HG02798 (cell line): ENCODE measurements around the gene PAAF1.
"Not testable (repeated sequence)": the region's sequence is repeated elsewhere in the genome, so short reads cannot be mapped to it uniquely, and the experiment has no call there.

Experiments used
- ATAC-seq: cut with Tn5 transposase; IDR thresholded peaks from one replicate; pipeline ENCODE4 v1.9.1; 2021; ENCODE audit warnings: mild to moderate bottlenecking; ENCODE audit not compliant: unreplicated experiment, poor library complexity

PAAF1 gene

DNA sequence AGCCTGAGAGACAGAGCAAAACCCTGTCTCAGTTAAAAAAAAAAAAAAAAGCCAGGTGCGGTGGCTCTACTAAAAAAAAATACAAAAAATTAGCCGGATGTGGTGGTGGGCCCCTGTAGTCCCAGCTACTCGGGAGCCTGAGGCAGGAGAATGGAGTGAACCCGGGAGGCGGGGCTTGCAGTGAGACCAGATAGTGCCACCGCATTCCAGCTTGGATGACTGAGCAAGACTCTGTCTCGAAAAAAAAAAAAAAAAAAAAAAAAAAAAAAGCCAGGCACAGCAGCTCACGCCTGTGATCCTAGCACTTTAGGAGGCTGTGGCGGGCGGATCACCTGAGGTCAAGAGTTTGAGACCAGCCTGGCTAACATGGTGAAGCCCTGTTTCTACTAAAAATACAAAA lies 3.6 kb downstream of the PAAF1 start:
- ATAC-seq: not testable (repeated sequence)

DNA sequence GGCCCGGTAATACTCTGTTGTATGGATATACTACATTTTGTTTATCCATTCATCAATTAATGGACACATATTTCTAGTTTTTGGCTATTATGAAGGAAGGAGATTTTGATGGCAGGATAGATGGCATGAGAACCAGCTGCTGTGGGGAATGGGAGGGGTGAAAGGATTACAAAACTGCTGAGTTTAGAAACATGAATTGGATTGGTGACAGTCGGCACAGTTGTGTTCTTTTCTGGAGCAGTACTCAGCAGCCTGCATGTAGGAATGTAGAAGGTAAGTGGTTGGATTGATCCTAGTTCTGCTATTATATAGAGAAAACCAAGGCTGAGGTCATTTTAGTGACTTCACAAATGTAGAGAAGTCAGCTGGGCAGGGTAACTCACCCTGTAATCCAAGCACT lies 7.1 kb downstream of the PAAF1 start:
- no peak for ATAC-seq

DNA sequence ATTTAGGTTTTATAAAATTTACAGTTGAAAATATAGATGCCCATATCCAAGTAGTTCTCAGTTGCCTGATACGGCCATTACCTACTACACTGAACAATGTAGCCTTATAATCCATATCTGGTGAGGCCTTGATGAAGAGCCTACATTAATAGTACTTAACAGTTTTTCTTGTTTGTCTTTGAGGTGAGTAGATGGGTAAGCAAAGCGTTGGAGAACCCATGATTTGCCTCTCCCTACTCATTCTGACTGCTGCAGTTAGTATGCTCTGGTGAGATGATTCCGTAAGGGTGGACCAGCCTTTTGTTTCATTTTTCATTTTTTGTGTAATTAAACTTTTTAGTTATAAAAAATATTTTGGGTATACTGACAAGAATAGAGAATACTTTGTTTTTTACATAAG lies 11.4 kb downstream of the PAAF1 start:
- no peak for ATAC-seq

DNA sequence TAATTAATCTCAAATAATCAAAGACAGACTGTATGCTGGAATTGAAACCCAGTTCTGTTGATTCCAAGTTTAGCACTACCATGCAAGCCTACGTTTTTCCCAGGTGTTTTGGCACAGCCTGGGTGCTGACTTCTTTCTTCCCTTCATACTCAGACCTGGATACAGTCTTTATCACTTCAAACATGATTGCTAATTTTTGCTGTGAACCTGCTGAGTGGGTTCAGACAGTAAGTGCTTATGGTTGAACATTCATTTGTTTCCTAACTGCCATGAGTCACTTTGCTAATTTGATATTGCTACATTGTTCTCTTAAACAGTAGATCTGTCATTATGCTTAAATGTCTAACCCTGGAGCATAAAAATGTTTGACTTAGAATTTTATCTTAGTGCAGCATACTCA lies 12.2 kb downstream of the PAAF1 start:
- no peak for ATAC-seq

DNA sequence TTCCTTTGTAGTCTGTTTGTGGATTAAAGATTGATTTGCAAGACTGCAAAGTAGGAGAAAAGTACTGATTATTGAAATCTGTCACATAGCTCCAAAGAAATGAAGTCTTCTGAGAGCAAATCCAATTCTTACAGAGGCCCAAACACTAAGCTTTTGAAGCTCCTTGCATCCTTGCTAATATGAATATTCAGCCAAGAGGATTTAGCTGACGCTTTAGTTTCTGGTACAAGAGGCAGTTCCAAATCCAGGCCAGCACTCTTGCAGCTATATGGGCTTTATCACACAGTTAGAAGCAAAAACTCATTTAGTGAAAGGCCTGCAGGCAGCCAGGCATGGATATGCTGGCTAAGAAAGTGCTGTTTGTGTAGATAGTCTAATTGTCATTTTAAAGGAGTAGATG lies 12.7 kb downstream of the PAAF1 start:
- ATAC-seq: no peak

DNA sequence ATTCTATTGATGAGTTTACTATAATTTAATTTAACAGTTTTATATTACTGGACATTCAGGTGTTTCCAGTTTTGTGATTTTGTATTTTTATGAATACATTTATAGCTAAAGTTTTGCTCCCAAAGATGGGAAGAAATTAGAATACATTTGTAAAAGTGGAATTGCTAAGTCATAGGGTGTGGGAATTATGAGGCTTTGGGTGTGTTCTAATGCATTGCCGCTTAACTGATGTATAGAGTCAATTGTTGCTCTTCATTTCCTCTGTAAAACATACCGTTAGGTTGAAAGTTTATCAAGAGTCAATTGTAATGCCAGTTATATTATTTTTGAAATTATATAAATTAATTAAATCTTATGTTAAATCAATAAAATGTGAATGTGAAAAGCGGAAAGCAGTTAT lies 16.2 kb downstream of the PAAF1 start:
- no peak for ATAC-seq

DNA sequence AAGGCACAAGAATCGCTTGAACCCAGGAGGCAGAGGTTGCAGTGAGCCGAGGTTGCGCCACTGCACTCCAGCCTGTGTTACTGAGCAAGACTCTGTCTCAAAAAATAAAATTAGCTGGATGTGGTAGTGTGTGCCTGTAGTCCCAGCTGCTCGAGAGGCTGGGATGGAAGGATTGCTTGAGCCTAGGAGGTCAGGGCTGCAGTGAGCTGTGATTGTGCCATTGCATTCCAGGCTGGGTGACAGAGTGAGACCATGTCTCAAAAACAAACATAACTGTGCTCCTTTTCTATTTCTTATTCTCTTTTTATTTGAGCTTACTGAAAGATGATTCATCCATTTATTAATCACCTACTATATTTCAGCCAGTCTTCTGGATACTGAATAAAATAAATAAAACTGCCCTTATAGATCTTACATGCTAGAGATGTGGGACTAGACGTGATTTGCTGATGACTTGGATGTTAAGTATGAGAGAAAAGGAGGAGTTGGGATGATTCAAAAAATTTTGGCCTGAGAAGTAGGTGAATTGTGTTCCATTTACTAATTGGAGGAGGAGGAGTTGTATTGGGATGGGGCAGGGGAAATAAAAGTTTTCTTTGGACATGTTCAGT lies 18.0 kb downstream of the PAAF1 start:
- ATAC-seq: no peak

DNA sequence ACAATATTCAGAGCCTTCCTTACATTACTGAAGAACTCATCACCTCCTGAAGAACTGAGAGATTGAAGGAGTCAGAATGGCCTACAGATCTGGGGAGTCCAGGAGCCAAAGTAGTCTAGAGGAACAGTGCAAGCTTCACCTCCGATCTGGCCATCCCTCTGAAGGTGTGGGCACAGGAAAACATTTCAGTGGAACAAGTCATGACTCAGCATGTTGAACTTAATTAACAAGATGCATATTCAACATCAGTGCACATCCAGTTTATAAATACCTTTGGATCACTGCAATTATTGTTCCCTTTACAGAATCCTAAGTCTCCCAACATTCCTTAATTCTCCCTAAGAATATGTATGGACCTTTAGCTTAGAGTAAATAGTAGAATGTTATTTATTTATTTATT lies 25.5 kb downstream of the PAAF1 start:
- no peak for ATAC-seq

DNA sequence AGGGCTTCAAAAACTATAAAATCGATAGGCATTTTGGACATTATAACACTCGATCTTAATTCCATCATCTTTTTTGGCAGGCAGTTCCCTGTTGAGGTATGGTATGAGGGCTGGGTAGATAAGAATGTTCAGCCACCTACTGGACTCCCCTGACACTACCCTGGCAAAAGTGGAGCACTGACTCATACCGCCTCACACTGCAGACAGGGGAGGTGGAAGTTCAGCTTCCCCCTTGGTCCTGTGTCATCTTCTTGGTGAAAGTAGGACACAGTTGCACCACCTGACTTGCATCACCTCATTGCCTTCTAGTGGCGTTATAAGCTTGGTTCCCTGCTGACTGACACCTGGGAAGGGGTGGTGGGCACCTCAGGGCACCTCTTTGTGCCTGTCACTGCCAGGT lies 30.4 kb downstream of the PAAF1 start:
- no peak for ATAC-seq

DNA sequence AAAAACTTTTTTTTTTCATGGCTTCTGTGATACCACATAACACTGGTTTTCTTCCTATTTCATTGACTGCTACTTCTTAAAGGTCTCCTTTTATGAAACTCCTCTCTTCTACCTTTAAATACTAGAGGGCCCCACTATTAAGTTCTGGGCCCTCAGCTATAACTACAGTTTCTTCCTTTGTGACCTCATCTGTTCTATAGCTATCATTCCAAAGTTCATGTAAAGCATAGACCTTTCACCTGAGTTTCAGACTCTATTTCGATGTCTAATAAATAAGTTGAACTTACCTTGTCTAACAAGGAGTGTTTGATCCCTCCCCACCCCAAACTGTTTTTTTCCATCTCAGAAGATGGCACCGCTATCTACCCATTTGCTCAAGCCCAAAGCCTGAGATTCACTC lies 35.2 kb downstream of the PAAF1 start:
- no peak for ATAC-seq

DNA sequence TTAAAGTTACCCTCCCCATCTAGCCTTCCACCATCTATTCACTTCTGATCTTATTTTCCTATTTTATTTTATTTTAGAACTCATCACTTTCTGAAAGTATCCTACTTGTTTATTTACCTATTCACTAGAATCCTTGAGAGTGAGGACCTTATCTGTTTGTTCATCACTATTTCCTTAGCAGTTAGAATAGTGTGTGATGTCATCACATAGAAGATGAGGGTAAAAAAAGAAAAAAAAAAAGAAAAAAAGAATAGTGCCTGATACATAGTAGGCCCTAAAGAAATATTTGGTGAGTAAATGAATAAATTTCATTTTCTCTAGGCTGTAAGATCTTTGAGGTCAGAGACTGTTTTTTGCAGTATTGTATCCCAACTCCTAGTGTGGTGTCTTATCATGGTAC lies 36.7 kb downstream of the PAAF1 start:
- no peak for ATAC-seq

DNA sequence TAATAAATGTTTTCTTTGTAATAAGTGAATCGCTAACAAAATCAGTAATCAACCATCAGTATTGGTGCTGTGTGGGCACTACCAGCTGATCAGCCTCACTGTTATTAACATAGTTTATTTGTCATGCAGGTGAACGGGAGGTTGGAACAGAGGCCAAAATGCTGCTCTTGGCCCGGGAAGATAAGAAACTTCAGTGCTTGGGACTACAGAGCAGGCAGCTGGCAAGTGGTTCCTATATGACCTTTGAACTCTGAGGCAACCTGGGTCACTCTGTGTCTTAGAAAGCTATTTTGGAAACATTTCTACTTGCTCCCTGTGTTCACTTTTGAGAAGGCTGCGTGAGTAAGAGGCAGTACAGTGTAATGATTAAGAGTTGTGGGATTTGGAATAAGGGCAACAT lies 37.5 kb downstream of the PAAF1 start:
- ATAC-seq: no peak

DNA sequence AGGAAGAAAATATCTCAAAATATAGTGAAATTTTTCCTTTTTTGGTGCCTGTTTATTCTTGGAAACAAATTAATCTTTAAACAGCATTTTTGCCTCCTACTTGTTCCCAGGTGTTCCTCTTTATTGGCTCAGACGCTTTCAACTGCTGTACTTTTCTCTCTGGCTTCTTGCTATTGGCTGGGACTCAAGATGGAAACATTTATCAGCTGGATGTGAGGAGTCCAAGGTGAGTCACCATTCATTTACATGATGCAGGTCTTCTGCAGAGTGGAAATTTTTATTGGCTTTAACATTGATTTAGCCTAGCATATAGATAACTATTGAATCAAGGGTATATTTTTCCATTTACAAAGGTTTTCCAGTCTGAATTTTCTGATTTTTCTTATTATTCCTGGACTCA lies 39.6 kb downstream of the PAAF1 start:
- no peak for ATAC-seq

DNA sequence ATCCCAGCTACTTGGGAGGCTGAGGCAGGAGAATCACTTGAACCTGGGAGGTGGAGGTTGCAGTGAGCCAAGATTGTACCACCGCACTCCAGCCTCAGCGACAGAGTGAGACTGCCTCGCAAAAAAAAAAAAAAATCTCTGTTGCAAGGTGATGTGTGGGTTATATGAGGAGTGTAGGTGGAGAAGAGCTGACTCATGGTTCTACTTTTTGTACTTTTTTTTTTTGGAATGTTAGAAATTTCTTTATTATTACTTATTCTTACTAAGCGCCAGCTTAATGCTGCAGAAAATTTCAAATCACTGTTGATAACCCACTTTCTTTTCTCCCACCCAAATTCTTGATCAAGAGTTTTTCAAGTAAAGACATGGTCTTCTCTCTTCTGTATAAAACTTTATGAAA lies 44.4 kb downstream of the PAAF1 start:
- ATAC-seq: no peak

DNA sequence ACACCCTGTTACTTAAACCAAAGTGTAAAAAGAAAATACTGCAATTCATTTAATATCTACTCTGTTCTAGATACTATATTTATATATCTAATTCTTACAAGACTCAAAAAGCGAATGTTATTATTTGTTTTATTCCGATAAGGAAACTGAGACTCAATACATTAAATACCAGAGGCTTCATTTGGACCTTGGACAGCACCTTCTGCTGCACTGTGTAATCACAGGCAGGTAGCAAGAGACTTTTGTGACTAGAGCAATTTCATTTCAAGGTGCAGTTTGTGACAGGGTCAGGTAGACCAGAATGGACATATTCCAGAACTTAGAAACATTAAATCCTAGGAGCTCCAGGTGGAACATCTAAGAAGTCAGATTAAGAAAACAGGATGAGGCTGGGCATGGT lies 52.6 kb downstream of the PAAF1 start:
- no peak for ATAC-seq

DNA sequence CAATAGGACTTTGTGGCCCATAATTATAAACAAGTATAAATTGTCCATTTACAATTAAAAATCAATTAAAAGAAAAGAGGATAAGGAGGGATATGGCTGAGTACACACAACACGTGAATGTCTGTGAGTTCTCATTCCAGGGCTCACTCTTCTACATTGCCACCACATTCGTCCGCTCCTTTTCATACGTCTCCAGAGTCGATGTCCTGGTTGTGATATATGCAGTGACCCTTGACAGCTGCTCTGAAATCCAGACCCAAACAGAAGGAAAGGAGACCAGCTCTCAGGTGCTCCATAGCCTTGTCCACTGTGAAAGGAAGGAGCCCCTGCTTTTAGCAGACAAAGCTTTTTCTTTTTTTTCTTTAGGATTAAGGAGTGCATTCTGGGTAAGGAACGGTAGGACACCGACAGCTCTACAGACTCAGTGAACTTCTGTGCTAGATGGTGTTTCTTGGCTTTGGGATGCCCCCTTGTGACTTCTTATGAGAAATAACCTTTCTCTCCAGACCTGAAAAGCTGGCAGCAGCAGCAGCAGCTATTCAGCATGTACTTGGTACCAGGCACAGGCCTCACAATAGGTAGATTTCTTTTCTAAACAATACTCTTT lies 54.3 kb downstream of the PAAF1 start:
- ATAC-seq: no peak

DNA sequence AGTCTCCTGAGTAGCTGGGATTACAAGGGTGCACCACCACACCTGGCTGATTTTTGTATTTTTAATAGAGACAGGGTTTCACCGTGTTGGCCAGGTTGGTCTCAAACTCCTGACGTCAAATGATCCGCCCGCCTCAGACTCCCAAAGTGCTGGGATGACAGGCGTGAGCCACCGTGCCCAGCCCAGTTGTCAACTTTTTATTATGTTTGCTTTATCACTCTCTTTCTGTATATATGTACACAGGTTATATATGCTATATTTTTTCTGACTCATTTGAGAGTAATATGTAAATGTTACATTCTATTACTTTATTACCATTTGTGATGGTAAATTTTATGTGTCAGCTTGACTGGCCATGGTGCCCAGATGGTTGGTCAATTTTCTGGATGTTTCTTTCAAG lies 55.2 kb downstream of the PAAF1 start:
- no peak for ATAC-seq

DNA sequence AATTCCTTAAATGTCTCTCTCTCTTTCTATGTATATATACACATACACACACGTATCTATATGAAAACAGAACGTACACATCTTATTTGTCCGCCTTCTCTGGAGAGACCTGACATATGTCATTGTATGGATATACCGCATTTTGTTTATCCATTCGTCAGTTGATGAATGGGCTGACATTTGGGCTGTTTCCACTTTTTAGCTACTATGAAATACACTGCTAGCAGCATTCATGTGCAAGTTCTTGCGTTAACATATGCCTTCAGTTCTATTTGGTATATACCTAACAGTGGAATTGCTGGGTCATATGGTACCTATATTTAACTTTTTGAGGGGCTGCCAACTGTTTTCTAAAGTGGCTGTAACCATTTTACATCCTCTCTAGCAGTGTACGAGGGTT lies 56.0 kb downstream of the PAAF1 start:
- ATAC-seq: no peak

DNA sequence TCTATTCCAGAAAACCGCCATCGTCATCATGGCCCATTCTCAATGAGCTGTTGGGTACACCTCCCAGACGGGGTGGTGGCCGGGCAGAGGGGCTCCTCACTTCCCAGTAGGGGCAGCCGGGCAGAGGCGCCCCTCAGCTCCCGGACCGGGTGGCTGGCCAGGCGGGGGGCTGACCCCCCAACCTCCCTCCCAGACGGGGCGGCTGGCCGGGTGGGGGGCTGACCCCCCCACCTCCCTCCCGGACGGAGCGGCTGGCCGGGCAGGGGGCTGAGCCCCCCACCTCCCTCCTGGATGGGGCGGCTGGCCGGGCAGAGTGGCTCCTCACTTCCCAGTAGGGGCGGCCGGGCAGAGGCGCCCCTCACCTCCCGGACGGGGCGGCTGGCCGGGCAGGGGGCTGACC lies 59.2 kb downstream of the PAAF1 start:
- ATAC-seq: not testable (repeated sequence)

DNA sequence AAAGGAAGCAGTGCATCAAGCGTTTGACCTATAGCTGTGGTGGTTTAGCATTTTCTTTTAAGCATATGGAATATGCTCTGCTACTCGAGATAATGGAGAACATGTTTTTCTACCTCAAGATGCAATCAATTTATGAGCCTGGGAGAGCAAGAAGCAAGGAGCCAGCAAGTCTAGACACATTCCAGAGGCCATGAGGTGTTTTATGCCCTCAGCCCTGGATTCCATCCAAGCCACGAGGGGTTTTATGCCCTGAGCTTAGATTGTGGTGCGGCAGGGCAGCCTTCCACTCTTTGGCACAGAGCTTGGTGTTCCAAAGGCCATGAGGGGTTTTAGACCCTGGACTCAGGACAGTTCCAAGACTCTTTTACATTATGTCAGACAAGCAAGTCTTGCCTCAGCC lies 62.3 kb downstream of the PAAF1 start:
- ATAC-seq: no peak

DNA sequence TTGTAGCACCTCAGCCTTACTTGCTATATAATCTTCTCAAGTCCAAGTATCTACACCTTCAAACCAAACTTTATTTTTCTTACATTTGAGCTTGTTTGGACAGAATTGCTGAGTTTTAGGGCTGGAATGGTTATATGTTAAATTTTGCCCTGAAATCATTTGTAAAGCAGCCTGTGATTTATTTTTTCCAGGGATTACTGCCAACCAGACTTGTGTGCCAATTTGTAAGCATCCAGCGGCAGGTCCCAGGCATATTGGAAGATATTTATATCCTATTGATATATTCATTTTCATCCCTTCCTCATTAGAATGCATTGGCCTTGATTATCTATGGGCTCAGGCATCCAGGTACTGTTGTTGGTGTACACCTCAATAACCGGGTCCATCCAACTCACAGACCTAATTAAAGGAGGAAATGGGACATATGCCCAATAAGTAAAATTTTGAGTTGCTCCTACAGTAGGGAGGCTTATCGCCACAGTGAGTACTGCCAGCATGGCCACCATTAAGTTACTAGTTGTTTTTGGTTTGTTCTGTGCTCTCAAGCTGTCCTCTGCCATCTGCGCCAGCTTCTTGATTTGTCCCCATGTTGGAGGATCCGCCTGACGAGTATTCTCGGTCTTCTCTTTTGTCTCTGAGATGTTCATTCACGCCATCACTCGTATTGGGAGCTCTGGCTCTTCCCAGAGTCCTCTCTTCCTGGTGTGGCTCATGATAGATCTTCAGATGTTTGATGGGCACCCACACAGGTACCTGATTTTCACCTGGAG lies 64.2 kb downstream of the PAAF1 start:
- no peak for ATAC-seq

DNA sequence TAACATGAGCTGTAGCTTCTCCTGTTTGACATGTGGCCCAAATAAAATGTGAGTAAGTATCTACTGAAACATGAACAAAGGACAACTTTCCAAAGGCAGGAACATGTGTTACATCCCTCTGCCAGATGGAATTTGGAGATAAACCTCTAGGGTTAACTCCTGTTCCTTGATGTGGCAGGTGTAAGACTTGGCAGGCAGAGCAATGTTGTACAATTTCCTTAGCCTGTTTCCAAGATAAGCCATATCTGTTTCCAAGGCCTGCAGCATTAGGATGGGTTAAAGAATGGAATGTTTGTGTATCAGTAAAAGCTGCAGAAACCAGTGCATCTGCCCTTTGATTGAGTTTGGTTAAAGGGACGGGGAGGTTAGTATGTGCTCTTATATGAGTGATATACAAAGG lies 65.2 kb downstream of the PAAF1 start:
- no peak for ATAC-seq
